AG09309 (cell line): Measurements from ENCODE around the gene ATP2C1.

ENCODE experiments used
- DNase-seq: peaks from one replicate; pipeline ENCODE4 v3.0.0-alpha.2; 2010; ENCODE audit warnings: low read depth
- H3K4me3 ChIP-seq: 2 replicates; pipeline ENCODE4 v1.5.1; 2011; ENCODE audit warnings: mild to moderate bottlenecking, low read depth, low read length, moderate library complexity; ENCODE audit not compliant: control insufficient read depth
- TF ChIP-seq, protein P1 (sequence below): IDR thresholded peaks from 2 replicates; pipeline ENCODE4 v1.5.1; 2011; ENCODE audit warnings: mild to moderate bottlenecking, low read depth, low read length, inconsistent platforms; ENCODE audit not compliant: insufficient read depth, control insufficient read depth; ENCODE audit errors: missing control alignments

Gene ATP2C1

DNA sequence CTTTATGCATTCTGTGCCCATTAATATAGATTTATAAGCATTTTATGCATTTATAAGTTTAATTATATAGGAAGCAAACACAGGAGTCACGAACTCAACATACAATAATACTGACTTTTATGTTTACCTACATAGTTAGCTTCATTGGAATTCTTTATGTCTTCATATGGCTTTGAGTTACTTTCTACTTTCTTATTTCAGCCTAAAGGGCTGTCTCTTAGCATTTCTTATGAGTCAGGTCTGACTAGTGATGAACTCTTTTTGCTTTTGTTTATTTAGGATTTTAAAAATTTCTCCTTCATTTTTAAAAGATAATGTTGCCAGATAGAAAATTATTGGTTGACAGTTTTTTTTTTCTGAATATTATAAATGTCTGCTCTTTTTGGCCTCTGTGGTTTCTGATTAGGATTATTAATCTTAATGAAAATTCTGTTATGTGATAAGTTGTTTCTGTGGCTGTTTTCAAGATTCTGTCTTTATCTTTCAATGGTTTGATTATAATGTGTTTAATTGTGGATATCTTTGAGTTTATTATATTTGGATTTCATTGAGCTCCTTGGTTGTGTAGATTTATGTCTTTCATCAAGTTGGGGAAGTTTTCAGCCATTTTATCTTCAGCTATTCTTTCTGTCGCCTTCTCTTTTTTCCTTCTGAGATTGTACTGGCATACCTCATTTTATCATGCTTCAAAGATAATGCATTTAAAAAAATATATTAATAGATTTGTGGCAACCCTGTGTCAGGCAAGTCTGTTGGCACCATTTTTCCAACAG lies 54.3 kb downstream of the ATP2C1 start:
- H3K4me3 ChIP-seq, result no peak overlapping the region
- TF ChIP-seq, protein P1, sequence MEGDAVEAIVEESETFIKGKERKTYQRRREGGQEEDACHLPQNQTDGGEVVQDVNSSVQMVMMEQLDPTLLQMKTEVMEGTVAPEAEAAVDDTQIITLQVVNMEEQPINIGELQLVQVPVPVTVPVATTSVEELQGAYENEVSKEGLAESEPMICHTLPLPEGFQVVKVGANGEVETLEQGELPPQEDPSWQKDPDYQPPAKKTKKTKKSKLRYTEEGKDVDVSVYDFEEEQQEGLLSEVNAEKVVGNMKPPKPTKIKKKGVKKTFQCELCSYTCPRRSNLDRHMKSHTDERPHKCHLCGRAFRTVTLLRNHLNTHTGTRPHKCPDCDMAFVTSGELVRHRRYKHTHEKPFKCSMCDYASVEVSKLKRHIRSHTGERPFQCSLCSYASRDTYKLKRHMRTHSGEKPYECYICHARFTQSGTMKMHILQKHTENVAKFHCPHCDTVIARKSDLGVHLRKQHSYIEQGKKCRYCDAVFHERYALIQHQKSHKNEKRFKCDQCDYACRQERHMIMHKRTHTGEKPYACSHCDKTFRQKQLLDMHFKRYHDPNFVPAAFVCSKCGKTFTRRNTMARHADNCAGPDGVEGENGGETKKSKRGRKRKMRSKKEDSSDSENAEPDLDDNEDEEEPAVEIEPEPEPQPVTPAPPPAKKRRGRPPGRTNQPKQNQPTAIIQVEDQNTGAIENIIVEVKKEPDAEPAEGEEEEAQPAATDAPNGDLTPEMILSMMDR, result no peak
- DNase-seq, result no peak

DNA sequence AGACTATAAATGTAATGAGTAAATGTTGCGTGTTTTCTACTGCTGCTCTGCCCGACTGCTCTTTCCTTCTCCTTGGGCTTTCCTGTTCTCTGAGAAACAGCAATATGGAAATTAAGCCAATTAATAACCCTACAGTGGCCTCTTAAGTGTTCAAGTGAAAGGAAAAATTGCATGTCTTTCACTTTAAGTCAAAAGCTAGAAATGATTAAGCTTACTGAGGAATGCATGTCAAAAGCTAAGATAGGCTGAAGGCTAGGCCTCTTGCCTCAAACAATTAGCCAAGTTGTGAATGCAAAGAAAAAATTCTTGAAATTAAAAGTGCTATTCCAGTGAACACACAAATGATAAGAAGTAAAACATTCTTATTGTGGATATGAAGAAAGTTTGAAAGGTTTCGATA lies 55.0 kb downstream of the ATP2C1 start:
- no peak for DNase-seq
- TF ChIP-seq, protein P1, result no peak
- no peak overlapping the region for H3K4me3 ChIP-seq

DNA sequence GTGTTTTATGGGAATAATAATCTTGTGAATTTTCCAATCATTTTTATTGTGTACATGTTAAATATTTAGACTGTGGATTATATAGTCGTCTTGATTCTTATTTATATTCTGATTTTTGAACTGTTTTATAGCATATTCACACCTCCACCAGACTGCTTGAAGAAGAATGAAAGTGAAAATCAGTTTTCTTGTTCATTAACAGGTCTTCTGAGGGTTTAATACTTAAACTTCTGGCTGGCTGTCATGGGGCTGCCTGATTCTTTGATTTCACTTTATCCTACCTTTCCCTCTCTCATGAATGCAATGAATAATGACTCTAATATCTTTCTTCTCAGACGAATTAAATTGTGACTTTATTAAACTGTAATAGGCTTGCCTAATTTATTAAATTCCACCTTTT lies 56.2 kb downstream of the ATP2C1 start:
- TF ChIP-seq, protein P1, result no peak
- no peak for DNase-seq
- H3K4me3 ChIP-seq, result no peak overlapping the region

DNA sequence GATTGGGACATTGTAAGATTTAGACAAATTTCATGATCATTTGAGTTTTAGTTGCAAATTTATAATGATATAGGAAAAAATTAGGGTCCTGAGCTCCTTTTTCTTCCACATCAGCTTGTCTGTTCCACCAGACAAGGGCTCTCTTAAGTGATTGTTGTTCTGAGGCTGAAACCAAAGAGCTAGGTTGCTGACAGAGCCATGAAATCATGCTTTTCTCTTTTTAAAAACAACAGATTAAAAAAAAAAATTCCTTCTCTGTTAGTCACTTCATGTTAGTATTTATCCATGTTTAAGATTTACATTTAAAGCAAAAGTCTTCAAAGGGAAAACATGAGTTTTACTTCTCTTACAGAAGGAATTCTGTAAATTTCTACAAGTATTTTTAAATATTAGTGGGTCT lies 56.8 kb downstream of the ATP2C1 start:
- DNase-seq, result no peak
- no peak overlapping the region for H3K4me3 ChIP-seq
- TF ChIP-seq, protein P1, result no peak

DNA sequence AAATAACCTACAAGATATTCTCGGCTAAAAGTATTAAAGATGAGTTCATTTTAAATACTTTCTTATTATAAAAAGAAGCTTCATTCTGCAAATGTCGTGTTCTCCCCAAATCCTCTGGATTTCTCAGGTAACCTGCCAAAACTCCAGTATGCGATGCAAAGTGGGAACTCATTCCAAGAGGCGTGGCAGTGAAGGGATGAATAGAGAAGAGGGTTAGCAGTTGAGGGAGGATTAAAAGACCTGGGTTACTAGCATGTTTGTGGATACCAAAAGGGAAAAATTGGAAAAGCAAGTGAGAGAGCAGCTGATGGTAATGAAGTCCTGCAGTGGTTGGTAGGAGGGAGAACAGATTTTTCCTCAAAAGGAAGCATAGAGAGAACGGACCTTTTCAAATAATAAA lies 61.6 kb downstream of the ATP2C1 start:
- DNase-seq, result no peak
- no peak overlapping the region for H3K4me3 ChIP-seq
- TF ChIP-seq, protein P1, result no peak

DNA sequence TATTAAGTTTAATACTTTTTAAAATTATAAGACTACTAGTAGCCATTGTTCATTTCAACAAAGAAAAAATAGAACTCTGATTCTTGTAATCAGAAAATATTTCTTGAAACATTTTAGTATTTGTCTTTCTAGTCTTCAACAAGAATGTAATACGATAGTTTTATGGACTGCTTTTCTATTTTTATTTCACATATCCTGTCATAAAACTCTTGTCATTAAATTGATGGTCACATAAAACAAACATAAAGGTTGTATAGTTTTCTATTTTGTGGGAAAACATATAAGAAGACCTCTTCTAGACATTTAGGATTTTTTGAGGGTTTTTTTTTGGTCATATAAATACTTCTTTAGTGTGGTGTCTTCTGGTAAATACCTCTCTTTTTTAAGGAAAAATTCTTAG lies 62.4 kb downstream of the ATP2C1 start:
- TF ChIP-seq, protein P1, result no peak
- DNase-seq, result no peak
- no peak overlapping the region for H3K4me3 ChIP-seq

DNA sequence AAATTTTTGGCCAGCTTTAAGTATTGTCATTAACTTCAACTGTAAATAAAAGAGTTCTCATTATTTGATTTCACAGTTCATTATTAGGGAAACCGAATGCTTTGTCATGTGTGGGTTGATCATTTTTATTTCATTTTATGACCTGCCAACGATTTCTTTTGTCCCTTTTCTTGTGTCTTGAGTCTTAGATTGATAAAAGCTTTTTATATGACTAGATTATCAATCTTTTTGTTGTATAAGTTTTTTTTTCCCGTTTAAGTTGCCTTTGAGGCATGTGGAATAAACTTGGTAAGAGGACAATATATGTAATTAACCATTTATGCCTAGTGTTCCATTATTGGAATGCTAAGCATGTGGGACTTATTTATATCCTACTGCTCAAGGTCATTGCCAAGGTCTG lies 62.8 kb downstream of the ATP2C1 start:
- DNase-seq, result no peak
- TF ChIP-seq, protein P1, result no peak
- no peak overlapping the region for H3K4me3 ChIP-seq
